Measurements from ENCODE around the gene TRPV6.

DNA sequence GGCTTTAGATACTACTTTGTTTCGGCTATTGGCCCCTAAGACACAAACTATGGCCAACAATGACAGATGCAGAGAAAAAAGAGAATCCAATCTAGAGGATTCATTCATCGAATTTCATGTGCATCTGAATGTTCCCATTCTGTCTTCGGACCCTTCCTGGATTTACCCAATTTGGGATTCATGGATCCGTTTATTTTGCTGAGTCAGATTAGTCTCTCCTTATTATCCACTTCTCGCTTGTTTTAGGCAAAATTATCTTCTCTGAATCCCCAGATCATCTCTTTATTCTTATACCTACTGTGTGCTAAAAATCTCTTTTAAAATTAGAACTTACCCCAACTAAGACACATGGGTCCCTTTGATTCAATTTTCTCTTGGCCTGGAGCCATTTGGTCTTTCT is 6.5 kb downstream of the TRPV6 start:
- TF ChIP-seq, protein P1, sequence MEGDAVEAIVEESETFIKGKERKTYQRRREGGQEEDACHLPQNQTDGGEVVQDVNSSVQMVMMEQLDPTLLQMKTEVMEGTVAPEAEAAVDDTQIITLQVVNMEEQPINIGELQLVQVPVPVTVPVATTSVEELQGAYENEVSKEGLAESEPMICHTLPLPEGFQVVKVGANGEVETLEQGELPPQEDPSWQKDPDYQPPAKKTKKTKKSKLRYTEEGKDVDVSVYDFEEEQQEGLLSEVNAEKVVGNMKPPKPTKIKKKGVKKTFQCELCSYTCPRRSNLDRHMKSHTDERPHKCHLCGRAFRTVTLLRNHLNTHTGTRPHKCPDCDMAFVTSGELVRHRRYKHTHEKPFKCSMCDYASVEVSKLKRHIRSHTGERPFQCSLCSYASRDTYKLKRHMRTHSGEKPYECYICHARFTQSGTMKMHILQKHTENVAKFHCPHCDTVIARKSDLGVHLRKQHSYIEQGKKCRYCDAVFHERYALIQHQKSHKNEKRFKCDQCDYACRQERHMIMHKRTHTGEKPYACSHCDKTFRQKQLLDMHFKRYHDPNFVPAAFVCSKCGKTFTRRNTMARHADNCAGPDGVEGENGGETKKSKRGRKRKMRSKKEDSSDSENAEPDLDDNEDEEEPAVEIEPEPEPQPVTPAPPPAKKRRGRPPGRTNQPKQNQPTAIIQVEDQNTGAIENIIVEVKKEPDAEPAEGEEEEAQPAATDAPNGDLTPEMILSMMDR (IDR thresholded peaks at IDR 0.05; ENCODE audit: poor library complexity): no peak
- TF ChIP-seq EZH2 (IDR thresholded peaks at IDR 0.05; ENCODE audit: borderline replicate concordance): no peak
